Neural cell (in vitro differentiated cells): ENCODE data around the gene BRD9. TPM values are rescaled to one million over a fixed set of nuclear protein-coding genes. Genes with fewer than 3 reads are reported as not detected.

Experiments
- H2AFZ ChIP-seq: fragments of 200-600, 300-800 bp; sonication (generic), shearing (Covaris generic); 2 replicates; pipeline ENCODE4 v1.6.0; 2014; ENCODE audit warnings: low read depth, mild to moderate bottlenecking, antibody characterized with exemption, low read length, moderate library complexity
- H3F3A ChIP-seq: fragments of 200-600 bp; shearing (Covaris generic); 2 replicates; pipeline ENCODE4 v1.6.1; 2016; ENCODE audit warnings: mild to moderate bottlenecking, moderate library complexity, mixed read lengths, antibody characterized with exemption, low read length; ENCODE audit not compliant: insufficient read depth, poor library complexity, severe bottlenecking
- H3K27ac ChIP-seq: fragments of 200-600, 300-800 bp; sonication (generic), shearing (Covaris generic); 2 replicates; pipeline ENCODE4 v1.5.1; 2014; ENCODE audit warnings: mild to moderate bottlenecking, low read length, moderate library complexity
- H3K27me3 ChIP-seq: fragments of 300-800, 200-600 bp; sonication (generic), shearing (Covaris generic); 2 replicates; pipeline ENCODE4 v1.6.0; 2014; ENCODE audit warnings: mild to moderate bottlenecking, low read depth, low read length, moderate library complexity; ENCODE audit not compliant: insufficient read depth
- H3K36me3 ChIP-seq: fragments of 300-800, 200-600 bp; sonication (generic), shearing (Covaris generic); 2 replicates; pipeline ENCODE4 v1.5.1; 2014; ENCODE audit warnings: mild to moderate bottlenecking, antibody characterized with exemption, low read length, moderate library complexity; ENCODE audit not compliant: insufficient read depth
- H3K4me2 ChIP-seq: fragments of 300-800, 200-600 bp; sonication (generic), shearing (Covaris generic); 2 replicates; pipeline ENCODE4 v1.6.0; 2014; ENCODE audit warnings: mild to moderate bottlenecking, low read length
- H3K4me3 ChIP-seq: fragments of 300-800, 200-600 bp; sonication (generic), shearing (Covaris generic); 2 replicates; pipeline ENCODE4 v1.5.1; 2014; ENCODE audit warnings: mild to moderate bottlenecking, low read length, moderate library complexity
- H3K79me2 ChIP-seq: fragments of 200-600 bp; shearing (Covaris generic); replicated peaks from 2 replicates; pipeline ENCODE4 v1.6.0; 2014; ENCODE audit warnings: mild to moderate bottlenecking, low read length, moderate library complexity; ENCODE audit not compliant: insufficient read depth
- H3K9ac ChIP-seq: fragments of 300-800, 200-600 bp; sonication (generic), shearing (Covaris generic); 2 replicates; pipeline ENCODE4 v1.6.1; 2016; ENCODE audit warnings: mild to moderate bottlenecking, low read length, mixed read lengths
- H3K9me2 ChIP-seq: fragments of 200-600 bp; shearing (Covaris generic); 2 replicates; pipeline ENCODE4 v1.6.1; 2016; ENCODE audit warnings: mild to moderate bottlenecking, low read length, mixed read lengths; ENCODE audit not compliant: insufficient read depth
- H3K9me3 ChIP-seq: fragments of 200-600, 300-800 bp; sonication (generic), shearing (Covaris generic); 2 replicates; pipeline ENCODE4 v1.6.1; 2016; ENCODE audit warnings: mild to moderate bottlenecking, mixed run types, low read length, moderate library complexity, mixed read lengths
- H4K20me1 ChIP-seq: fragments of 200-600 bp; shearing (Covaris generic); 2 replicates; pipeline ENCODE4 v1.6.1; 2016; ENCODE audit warnings: mild to moderate bottlenecking, mixed run types; ENCODE audit not compliant: insufficient read depth
- CTCF ChIP-seq: fragments of 450-650 bp; IDR thresholded peaks from 2 replicates; pipeline ENCODE4 v1.5.1; 2014; ENCODE audit warnings: antibody characterized with exemption, mild to moderate bottlenecking, moderate library complexity; ENCODE audit not compliant: poor library complexity, severe bottlenecking
- EP300 ChIP-seq: fragments of 450-650 bp; conservative IDR thresholded peaks from 2 replicates; pipeline ENCODE4 v1.6.1; 2014; ENCODE audit warnings: antibody characterized with exemption, mild to moderate bottlenecking, moderate library complexity; ENCODE audit not compliant: poor library complexity, severe bottlenecking
- EZH2 ChIP-seq: fragments of 200-600, 300-800 bp; shearing (Covaris generic), sonication (generic); IDR thresholded peaks from 2 replicates; pipeline ENCODE4 v1.6.1; 2014; ENCODE audit warnings: antibody characterized with exemption, low read length, borderline replicate concordance, mild to moderate bottlenecking; ENCODE audit not compliant: insufficient read depth, poor library complexity, severe bottlenecking
- MXI1 ChIP-seq: fragments of 450-650 bp; conservative IDR thresholded peaks from 2 replicates; pipeline ENCODE4 v1.6.1; 2014; ENCODE audit warnings: antibody characterized with exemption, mild to moderate bottlenecking; ENCODE audit not compliant: poor library complexity, severe bottlenecking
- POLR2AphosphoS5 ChIP-seq: IDR thresholded peaks from 2 replicates; pipeline ENCODE4 v1.6.1; 2012
- RAD21 ChIP-seq: fragments of 450-650 bp; conservative IDR thresholded peaks from 2 replicates; pipeline ENCODE4 v1.6.1; 2014; ENCODE audit warnings: antibody characterized with exemption, mild to moderate bottlenecking, moderate library complexity
- REST ChIP-seq: IDR thresholded peaks from 2 replicates; pipeline ENCODE4 v1.6.1; 2012; ENCODE audit warnings: borderline replicate concordance
- SMC3 ChIP-seq: fragments of 450-650 bp; conservative IDR thresholded peaks from 2 replicates; pipeline ENCODE4 v1.6.1; 2014; ENCODE audit warnings: antibody characterized with exemption, mild to moderate bottlenecking, moderate library complexity; ENCODE audit not compliant: poor library complexity
- TAF1 ChIP-seq: IDR thresholded peaks from 2 replicates; pipeline ENCODE4 v1.6.1; 2012; ENCODE audit warnings: low read depth
- polyA plus RNA-seq: library from polyadenylated mRNA; depleted of rRNA; stranded (reverse); fragments of >200 nt; gene quantifications from 2 replicates; pipeline ENCODE4 v1.2.3, GENCODE V29; 2014

Gene BRD9
- polyA plus RNA-seq, 1 donor from 2014 or later, result 50.4 TPM

GRCh38 chr5:856531-857425, 35.8 kb downstream of the BRD9 start:
- H3K4me2 ChIP-seq, result no peak overlapping the region
- H3F3A ChIP-seq, result no peaks in the 10 kb centered on the region
- no peaks in the 10 kb centered on the region for H3K9me3 ChIP-seq
- TF ChIP-seq EP300 (no peak), MXI1 (no peak), REST (no peak), CTCF (no peak), EZH2 (no peak), SMC3 (no peak), RAD21 (no peak), TAF1 (no peak), POLR2AphosphoS5 (no peak)
- H3K79me2 ChIP-seq, result no peaks in the 10 kb centered on the region
- no peak overlapping the region for H3K9ac ChIP-seq
- no peaks in the 10 kb centered on the region for H3K27me3 ChIP-seq
- H3K4me3 ChIP-seq, result no peak overlapping the region
- H3K9me2 ChIP-seq, result no peaks in the 10 kb centered on the region
- H4K20me1 ChIP-seq, result no peaks in the 10 kb centered on the region
- H3K27ac ChIP-seq, result no peak overlapping the region
- H2AFZ ChIP-seq, result no peak overlapping the region
- no peaks in the 10 kb centered on the region for H3K36me3 ChIP-seq

GRCh38 chr5:855771-856530, 36.6 kb downstream of the BRD9 start:
- no peaks in the 10 kb centered on the region for H3K9me2 ChIP-seq
- H2AFZ ChIP-seq, result no peak overlapping the region
- no peaks in the 10 kb centered on the region for H3K27me3 ChIP-seq
- H3K36me3 ChIP-seq, result no peaks in the 10 kb centered on the region
- H4K20me1 ChIP-seq, result no peaks in the 10 kb centered on the region
- no peaks in the 10 kb centered on the region for H3K9me3 ChIP-seq
- H3K4me3 ChIP-seq, result no peak overlapping the region
- no peaks in the 10 kb centered on the region for H3K79me2 ChIP-seq
- no peak overlapping the region for H3K9ac ChIP-seq
- H3K4me2 ChIP-seq, result no peak overlapping the region
- no peak for TF ChIP-seq REST
- no peak for TF ChIP-seq RAD21
- no peak for TF ChIP-seq CTCF
- no peak overlapping the region for H3K27ac ChIP-seq
- H3F3A ChIP-seq, result no peaks in the 10 kb centered on the region
